Measurements from ENCODE around the gene ZNF688. TPM values are rescaled to one million over a fixed set of nuclear protein-coding genes. Genes with fewer than 3 reads are reported as not detected.

Gene ZNF688
- total and polyA plus RNA-seq, 2 of the 13 experiments (the other 11 are each of a cell fraction or from before 2014, with no cell fraction given), result 2.4 to 5.4 TPM

GRCh38 chr16:30535106-30535776 lies 36.3 kb downstream of the ZNF688 start (continued):
- TF ChIP-seq ZFP37 (CRISPR knock-in tag; IDR thresholded peaks at IDR 0.05; ENCODE audit: borderline replicate concordance) (no peak), SKIL (CRISPR knock-in tag; IDR thresholded peaks at IDR 0.05; ENCODE audit: borderline replicate concordance) (no peak), POLR2AphosphoS5 (IDR thresholded peaks at IDR 0.05; ENCODE audit: low read depth, low read length) (no peak; the same call in none of the 2 replicates), ZNF879 (CRISPR knock-in tag; IDR thresholded peaks at IDR 0.05) (no peak), HHEX (CRISPR knock-in tag; IDR thresholded peaks at IDR 0.05) (no peak), SOX13 (IDR thresholded peaks at IDR 0.05) (no peak), SOX13 (CRISPR knock-in tag; conservative IDR thresholded peaks at IDR 0.05 in 1 of 2, IDR thresholded peaks at IDR 0.05 in 1 of 2) (0 out of 4 replicates have a peak, but pooled peaks of 1 of the 2 experiments have one; percentile 23), ZNF792 (CRISPR knock-in tag; IDR thresholded peaks at IDR 0.05) (no peak; the same call in 1 of the 2 replicates), SKI (IDR thresholded peaks at IDR 0.05; ENCODE audit: partially characterized antibody) (no peak), SOX5 (CRISPR knock-in tag; IDR thresholded peaks at IDR 0.05; ENCODE audit: borderline replicate concordance) (0 out of 2 replicates have a peak, but pooled peaks have one; percentile 7), ZNF350 (CRISPR knock-in tag; IDR thresholded peaks at IDR 0.05; ENCODE audit: borderline replicate concordance, low read depth) (0 out of 2 replicates have a peak, but pooled peaks have one; percentile 8), TFDP2 (CRISPR knock-in tag; IDR thresholded peaks at IDR 0.05) (no peak; the same call in 1 of the 2 replicates), FOXK1 (CRISPR knock-in tag; IDR thresholded peaks at IDR 0.05; ENCODE audit: borderline replicate concordance, low read depth) (no peak), CEBPZ (IDR thresholded peaks at IDR 0.05; ENCODE audit: low read length) (no peak), NR2F1 (CRISPR knock-in tag; IDR thresholded peaks at IDR 0.05) (no peak), ZNF460 (CRISPR knock-in tag; IDR thresholded peaks at IDR 0.05; ENCODE audit: borderline replicate concordance) (no peak), NBN (conservative IDR thresholded peaks at IDR 0.05) (no peak), SRF (IDR thresholded peaks at IDR 0.05; ENCODE audit: low read depth, low read length) (no peak), ZNF354B (CRISPR knock-in tag; IDR thresholded peaks at IDR 0.05) (no peak), SMAD9 (CRISPR knock-in tag; IDR thresholded peaks at IDR 0.05) (no peak), ZNF484 (CRISPR knock-in tag; IDR thresholded peaks at IDR 0.05; ENCODE audit: borderline replicate concordance, low read depth) (no peak), MXD1 (CRISPR knock-in tag; IDR thresholded peaks at IDR 0.05) (no peak), ZBTB20 (CRISPR knock-in tag; IDR thresholded peaks at IDR 0.05; ENCODE audit: borderline replicate concordance, low read depth) (no peak; the same call in 1 of the 2 replicates), KLF11 (CRISPR knock-in tag; IDR thresholded peaks at IDR 0.05) (no peak)

All from HepG2 (cell line).